Gastroesophageal sphincter (tissue), 4 donors: Measurements from ENCODE around the gene ZMAT3. TPM values are rescaled to one million over a fixed set of nuclear protein-coding genes. Genes with fewer than 3 reads are reported as not detected.
A peak's percentile ranks its signal among the peaks of the same experiment; 100 is the strongest.

Experiments used
- ATAC-seq: fragments of 150-250 bp; one replicate; pipeline ENCODE4 v1.9.1; 2016; ENCODE audit warnings: mild to moderate bottlenecking, moderate library complexity
- H3K27ac ChIP-seq, 4 donors: fragments of 200-600 bp; sonication (generic) in 3 of 4; 1 replicate in 3 of 4; 2 replicates in 1 of 4; pipeline ENCODE4 v1.5.1; 2016 to 2019
- H3K27me3 ChIP-seq: fragments of 200-600 bp; sonication (generic); one replicate; pipeline ENCODE4 v1.5.1; 2019
- H3K36me3 ChIP-seq, 2 donors: fragments of 200-600 bp; sonication (generic); one replicate each; pipeline ENCODE4 v1.5.1; 2019; ENCODE audit warnings: control low read depth in 1 of 2
- H3K4me1 ChIP-seq, 3 donors: fragments of 200-600 bp; sonication (generic); 1 replicate in 2 of 3; 2 replicates in 1 of 3; pipeline ENCODE4 v1.5.1; 2016 to 2019; ENCODE audit warnings: control low read depth in 2 of 3
- H3K4me3 ChIP-seq, 2 donors: fragments of 200-600 bp; sonication (generic); one replicate each; pipeline ENCODE4 v1.5.1; 2019; ENCODE audit warnings: mild to moderate bottlenecking in 1 of 2, moderate library complexity in 1 of 2
- H3K9me3 ChIP-seq, 3 donors: fragments of 200-600 bp; sonication (generic); one replicate each; pipeline ENCODE4 v1.5.1; 2017 to 2019; ENCODE audit warnings: control low read depth in 2 of 3
- CTCF ChIP-seq, 4 experiments: fragments of 200-600 bp in 2 of 4; fragments of 450-650 bp in 2 of 4; sonication (generic) in 1 of 4; IDR thresholded peaks; one replicate each; pipeline ENCODE4 v1.5.1; 2017 to 2019; ENCODE audit warnings: antibody characterized with exemption in 4 of 4, mild to moderate bottlenecking in 2 of 4, moderate library complexity in 2 of 4
- EP300 ChIP-seq: sonication (generic); formaldehyde crosslinking; IDR thresholded peaks from one replicate; pipeline ENCODE4 v1.6.1; 2017; ENCODE audit warnings: antibody characterized with exemption, mild to moderate bottlenecking
- POLR2A ChIP-seq, 2 donors: fragments of 450-650 bp; IDR thresholded peaks; one replicate each; pipeline ENCODE4 v1.6.1; 2017; ENCODE audit warnings: antibody characterized with exemption in 2 of 2, mild to moderate bottlenecking in 2 of 2, moderate library complexity in 1 of 2
- POLR2AphosphoS5 ChIP-seq: sonication (generic); formaldehyde crosslinking; IDR thresholded peaks from one replicate; pipeline ENCODE4 v1.6.1; 2017; ENCODE audit warnings: antibody characterized with exemption
- WGBS, 2 donors: methylation state at CpG; one replicate each; pipeline ENCODE4 v1.1.5; 2018; ENCODE audit warnings: low coverage in 1 of 2; 5-methylcytosine and 5-hydroxymethylcytosine counted together
- total RNA-seq, 4 donors: library from RNA; depleted of rRNA; stranded (reverse); fragments of >200 nt; gene quantifications; one replicate each; pipeline ENCODE4 v1.1.0, GENCODE V29; 2016

Gene ZMAT3
- total RNA-seq, 4 donors from 2014 or later, result 16.4 to 28.8 (median 19.2) TPM

DNA sequence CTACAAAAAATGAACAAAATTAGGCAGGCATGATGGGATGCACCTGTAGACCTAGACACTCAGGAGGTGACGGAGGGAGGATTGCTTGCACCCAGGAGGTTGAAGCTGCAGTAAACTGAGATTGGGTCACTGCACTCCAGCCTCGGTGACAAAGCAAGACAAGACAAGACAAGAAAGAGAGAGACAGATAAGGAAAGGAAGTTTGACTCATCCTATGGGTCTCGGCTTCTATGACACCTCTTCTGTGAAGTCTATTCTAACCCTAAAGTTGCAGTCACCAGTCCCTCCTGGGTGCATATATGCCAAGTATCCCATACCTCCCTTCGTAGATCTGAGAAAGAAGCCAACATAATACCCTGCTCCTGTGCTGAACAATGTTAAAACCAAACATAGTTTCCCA is 7.9 kb upstream of the ZMAT3 start:
- no peaks in the 10 kb centered on the region for H3K9me3 ChIP-seq
- ATAC-seq, result no peak
- no peaks in the 10 kb centered on the region for H3K36me3 ChIP-seq
- no peak overlapping the region for H3K27ac ChIP-seq
- TF ChIP-seq CTCF (IDR thresholded peaks at IDR 0.05) (no peak), EP300 (no peak), POLR2AphosphoS5 (no peak), POLR2A (IDR thresholded peaks at IDR 0.05) (no peak)
- no peaks in the 10 kb centered on the region for H3K4me1 ChIP-seq
- 86 to 92% methylated on average over 3 to 4 of the region's 4 CpGs for WGBS, 2 donors
- no peaks in the 10 kb centered on the region for H3K27me3 ChIP-seq
- no peak overlapping the region for H3K4me3 ChIP-seq

DNA sequence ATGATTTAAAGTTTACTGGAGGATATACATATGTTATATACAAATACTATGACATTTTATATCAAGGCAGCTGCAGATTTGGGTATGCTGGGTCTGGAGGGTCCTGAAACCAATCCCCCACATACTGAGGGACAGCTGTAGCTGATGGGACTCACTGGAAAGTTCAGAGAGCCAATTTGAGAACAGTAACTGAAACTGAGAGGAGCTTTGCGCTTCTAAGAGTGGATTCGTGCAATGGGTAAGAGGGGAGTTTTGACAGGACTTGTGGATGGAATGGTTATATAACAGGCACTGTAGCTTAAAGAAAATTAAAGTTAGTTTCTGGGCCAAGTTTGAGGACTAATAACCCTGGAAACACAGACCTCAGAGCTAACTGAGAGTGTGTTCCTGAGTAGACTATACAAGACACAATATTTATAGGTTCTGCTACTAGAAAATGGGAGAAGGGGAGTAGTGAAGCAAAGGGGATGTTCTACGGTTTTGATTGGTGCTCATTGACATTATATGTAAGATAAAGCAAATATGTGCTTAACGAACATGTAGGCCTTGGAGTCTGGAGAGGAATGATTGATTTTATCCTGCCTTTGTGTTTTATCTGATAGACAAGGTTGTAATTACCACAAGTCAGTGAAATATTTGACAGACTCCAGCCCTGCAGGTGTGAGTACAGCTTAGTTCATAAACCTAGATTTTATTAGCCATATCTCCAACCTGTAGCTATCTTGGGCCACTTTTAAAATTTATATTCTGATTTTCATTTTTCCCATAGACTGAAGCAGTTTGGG is 4.8 kb upstream of the ZMAT3 start:
- ATAC-seq, result no peak
- 79 to 90% methylated on average over 4 of the region's 4 CpGs for WGBS, 2 donors
- no peaks in the 10 kb centered on the region for H3K9me3 ChIP-seq

GRCh38 chr3:179074656-179075055 is 3.0 kb upstream of the ZMAT3 start:
- H3K27ac ChIP-seq, result no peak overlapping the region
- peaks cover 0 to 20% (median 4%) of the 10 kb centered on the region in 3 donors for H3K4me1 ChIP-seq
- H3K27me3 ChIP-seq, result no peaks in the 10 kb centered on the region
- no peak for ATAC-seq
- 75 to 86% methylated on average over 3 of the region's 3 CpGs for WGBS, 2 donors
- no peak for TF ChIP-seq POLR2A (IDR thresholded peaks at IDR 0.05)
- no peak for TF ChIP-seq CTCF (IDR thresholded peaks at IDR 0.05)
- H3K4me3 ChIP-seq, result no peak overlapping the region
- no peaks in the 10 kb centered on the region for H3K9me3 ChIP-seq
- H3K36me3 ChIP-seq, result no peaks in the 10 kb centered on the region

More for the DNA sequence above, 4.8 kb upstream of the ZMAT3 start:
- no peak for TF ChIP-seq CTCF (IDR thresholded peaks at IDR 0.05)
- TF ChIP-seq POLR2A (IDR thresholded peaks at IDR 0.05), result no peak
- no peak for TF ChIP-seq EP300
- TF ChIP-seq POLR2AphosphoS5, result no peak
- H3K36me3 ChIP-seq, result no peaks in the 10 kb centered on the region
- H3K27me3 ChIP-seq, result no peaks in the 10 kb centered on the region
- no peak overlapping the region for H3K4me3 ChIP-seq
- H3K27ac ChIP-seq, result no peak overlapping the region
- peaks cover 0 to 7% (median 4%) of the 10 kb centered on the region in 3 donors for H3K4me1 ChIP-seq

GRCh38 chr3:179073816-179074215 is 2.2 kb upstream of the ZMAT3 start:
- ATAC-seq, result no peak
- WGBS, 2 donors, result 82% methylated on average over 2 of the region's 2 CpGs; no CpG with 5 or more reads in 1 of the 2 donors
- Histone ChIP-seq H3K4me3 (no peak overlapping the region), H3K27ac (no peak overlapping the region), H3K9me3 (no peaks in the 10 kb centered on the region), H3K4me1 (peaks cover 0 to 28% (median 4%) of the 10 kb centered on the region in 3 donors), H3K27me3 (no peaks in the 10 kb centered on the region), H3K36me3 (no peaks in the 10 kb centered on the region)
- TF ChIP-seq CTCF (IDR thresholded peaks at IDR 0.05), result no peak
- no peak for TF ChIP-seq POLR2A (IDR thresholded peaks at IDR 0.05)
- no peak for TF ChIP-seq EP300
- no peak for TF ChIP-seq POLR2AphosphoS5

DNA sequence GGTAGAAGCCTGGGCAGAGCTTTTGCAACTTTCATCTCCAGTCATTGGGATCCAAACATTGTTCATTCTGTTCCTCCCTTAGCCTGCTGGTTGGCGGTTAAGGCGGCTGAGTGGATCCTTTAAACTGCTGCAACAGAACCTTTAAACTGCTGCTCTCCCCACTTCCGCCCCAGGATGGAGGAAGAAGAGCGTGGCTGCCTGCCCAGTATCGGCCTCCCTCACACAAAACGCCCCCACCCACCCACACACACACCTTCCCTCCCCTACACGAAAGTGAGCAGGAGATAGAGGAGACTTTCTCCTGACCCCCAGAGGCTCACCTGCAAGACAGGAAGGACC is 460 bp upstream of the ZMAT3 start:
- no peaks in the 10 kb centered on the region for H3K9me3 ChIP-seq
- peak; percentile 36 for ATAC-seq
- 3 to 20% methylated on average over 1 to 6 of the region's 7 CpGs for WGBS, 2 donors
- peak overlapping the region; percentile 49 to 80 for H3K4me3 ChIP-seq
- TF ChIP-seq CTCF (IDR thresholded peaks at IDR 0.05) (no peak), POLR2AphosphoS5 (no peak), EP300 (no peak), POLR2A (IDR thresholded peaks at IDR 0.05) (no peak)
- H3K4me1 ChIP-seq, result peaks cover 0 to 39% (median 4%) of the 10 kb centered on the region in 3 donors
- H3K36me3 ChIP-seq, result peaks cover 0 to 5% of the 10 kb centered on the region in 2 donors
- no peaks in the 10 kb centered on the region for H3K27me3 ChIP-seq
- H3K27ac ChIP-seq, result peak overlapping the region; percentile 74 to 98 (median 90)
